NK-92 treated with Interleukin-12 subunit alpha and Interleukin-12 subunit beta, amount 100 ng/mL, for 24 hours (cell line): ENCODE measurements around the gene TMEM164.

Experiments
- DNase-seq: peaks from one replicate; lab custom pipeline; 2025; lab: John Stamatoyannopoulos, UW

TMEM164 gene

DNA sequence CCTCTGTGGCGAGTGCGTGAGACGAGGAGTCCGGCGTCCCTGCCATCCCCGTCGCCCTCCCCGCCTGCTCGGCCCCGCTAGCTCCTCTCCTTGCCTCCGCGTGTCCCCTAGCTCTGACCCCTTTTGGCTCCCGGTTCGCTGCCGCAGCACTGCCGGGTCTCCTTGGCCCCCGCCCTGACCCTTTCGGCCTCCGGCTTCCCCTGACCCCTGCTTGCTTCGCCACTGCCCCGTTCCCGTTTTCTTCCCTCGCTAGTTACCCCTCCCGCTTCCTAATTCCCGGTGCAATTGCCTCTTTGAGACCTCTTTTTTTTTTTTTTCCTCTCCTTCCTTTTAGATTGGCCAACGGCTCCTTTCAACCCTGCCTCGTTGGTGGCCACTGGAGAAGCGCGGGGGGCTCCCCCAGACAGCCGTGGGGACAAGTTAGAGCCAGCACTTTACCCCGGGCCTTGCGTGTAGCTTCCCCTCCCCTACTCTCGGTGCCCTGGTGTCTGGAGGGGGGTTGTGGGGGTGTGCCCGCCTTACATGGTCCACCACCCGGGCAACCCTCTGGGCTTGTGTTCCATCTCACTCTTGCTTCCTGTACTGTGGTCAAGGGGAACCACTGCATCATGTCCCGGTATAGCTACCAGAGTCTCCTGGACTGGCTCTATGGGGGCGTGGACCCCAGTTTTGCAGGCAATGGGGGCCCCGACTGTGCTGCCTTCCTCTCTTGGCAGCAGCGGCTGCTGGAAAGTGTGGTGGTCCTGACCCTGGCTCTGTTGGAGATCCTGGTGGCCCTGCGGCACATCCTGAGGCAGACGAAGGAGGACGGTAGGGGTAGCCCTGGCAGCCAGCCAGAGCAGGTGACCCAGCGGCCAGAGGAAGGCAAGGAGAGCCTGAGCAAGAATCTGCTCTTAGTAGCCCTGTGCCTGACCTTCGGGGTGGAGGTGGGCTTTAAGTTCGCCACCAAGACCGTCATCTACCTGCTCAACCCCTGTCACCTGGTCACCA lies 548 bp downstream of the TMEM164 start:
- peak; percentile 3 for DNase-seq

DNA sequence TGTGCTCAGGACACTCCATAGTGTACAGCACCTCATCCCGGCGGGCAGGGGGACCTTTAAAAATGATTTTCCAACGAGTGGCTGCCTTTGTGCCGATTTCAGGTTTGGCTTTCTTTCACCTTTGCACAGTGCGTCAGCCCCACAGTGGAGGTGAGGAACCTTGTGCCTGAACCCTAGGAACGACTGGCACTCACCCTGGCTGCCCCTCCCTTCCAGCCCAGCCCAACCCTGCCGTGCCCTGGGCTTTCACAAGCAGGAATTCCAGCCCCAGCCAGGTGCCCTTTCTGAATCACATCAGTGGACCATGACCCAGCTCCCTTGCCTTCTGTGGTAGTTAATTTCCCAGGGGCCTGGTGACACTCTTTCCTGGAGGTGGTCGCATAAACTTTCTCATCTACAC lies 1.3 kb downstream of the TMEM164 start:
- no peak for DNase-seq

DNA sequence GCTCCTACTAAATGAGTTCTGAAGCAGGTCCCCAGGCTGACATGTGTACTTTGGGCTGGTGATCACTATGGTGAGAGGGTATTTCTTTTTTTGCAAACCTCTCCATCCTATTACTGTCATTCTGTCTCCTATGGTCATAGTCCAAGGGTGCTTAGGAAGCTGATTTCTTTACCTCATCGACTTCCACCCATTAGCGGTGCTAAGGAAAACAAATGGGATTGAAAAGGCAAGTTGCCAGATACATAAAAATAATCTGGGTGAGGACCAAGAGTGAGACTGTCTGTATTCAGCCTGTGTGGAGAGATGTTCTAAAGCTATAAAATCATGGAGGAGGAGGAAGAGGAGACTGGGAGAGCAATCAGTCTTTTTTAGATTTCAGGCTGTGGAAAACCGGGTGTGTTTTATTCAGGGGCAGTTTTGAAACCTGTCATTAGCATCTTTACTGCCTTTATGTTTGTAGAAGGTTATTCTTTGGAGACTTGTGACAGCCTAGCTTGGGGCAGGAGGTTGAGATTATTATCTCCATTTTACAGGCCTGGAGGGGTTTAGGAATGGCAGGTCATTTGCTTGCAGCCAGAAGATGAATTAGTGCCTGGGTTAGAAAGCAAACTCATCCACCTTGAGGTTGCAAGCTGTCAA lies 1.9 kb downstream of the TMEM164 start:
- no peak for DNase-seq

DNA sequence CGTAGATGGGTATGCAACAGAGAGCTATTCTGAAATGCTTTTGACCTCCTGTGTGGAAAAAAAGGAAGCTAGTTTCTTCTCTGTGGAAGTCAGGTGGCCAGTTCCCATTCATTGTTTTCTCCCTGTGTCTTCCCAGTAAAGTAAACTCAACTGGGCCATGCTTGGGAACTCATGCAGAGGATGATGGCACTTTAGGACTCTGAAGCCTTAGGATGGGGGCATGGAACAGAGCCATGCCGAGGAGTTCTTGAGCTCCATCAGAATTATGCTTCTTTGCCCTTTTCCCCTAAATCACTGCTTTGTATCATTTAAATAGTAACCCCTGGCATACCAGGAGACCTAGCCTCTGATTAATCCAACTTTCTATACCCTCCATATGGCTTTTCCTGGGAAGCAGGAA lies 3.2 kb downstream of the TMEM164 start:
- no peak for DNase-seq

DNA sequence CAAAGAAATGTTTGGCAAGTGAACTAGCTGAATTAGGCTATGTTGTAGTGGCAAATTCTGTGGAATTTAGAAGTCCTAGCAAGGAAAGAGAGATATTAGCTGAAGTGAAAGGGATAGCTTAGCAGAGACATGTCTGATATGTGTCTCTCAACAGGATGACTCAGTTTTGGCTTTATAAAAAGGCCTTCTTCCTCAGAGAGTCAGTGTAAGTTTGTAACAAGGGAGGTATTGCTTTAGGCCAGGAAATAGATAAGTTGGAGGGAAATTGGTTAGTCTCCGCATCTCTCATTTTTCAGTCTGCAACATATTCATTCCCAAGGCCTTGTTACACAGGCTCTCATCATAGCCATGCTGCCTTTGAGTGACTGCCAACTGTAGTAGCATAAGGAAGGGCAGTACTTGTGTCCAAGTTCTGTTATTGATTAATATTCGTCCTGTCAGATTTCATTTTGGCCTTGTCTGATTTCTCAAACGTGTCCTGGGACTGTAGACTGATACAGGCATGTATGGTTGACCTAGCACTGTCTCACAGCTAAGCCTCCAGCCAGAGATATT lies 4.0 kb downstream of the TMEM164 start:
- DNase-seq, result no peak

DNA sequence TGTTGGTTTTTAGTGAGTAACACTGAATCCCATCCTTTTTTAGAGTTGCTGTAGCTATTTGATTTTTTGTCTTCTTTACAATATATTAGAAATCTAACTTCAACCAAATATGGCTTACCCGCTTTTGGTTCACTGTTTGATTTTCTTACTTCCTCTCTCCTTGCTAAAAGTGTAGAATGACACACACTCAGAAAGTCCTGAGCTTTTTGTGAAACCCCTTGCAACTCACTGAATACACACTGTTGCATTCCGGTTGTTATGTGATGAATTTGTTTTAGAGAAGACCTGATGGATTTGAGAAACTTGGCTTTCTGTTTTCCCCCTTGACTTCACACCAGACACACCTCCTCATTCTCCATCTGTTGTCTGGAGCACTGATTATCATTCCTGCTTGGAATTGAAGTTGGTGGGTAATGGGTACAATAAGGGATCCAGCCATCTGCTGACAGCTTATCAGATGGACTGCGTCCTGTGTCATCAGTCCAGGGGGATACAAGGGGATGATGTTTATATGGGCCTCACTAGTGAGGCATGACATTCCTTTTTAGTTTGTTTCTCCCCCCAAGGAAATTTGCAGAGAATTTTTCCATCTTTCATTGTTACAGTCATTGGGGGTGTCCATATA lies 5.2 kb downstream of the TMEM164 start:
- DNase-seq, result no peak

DNA sequence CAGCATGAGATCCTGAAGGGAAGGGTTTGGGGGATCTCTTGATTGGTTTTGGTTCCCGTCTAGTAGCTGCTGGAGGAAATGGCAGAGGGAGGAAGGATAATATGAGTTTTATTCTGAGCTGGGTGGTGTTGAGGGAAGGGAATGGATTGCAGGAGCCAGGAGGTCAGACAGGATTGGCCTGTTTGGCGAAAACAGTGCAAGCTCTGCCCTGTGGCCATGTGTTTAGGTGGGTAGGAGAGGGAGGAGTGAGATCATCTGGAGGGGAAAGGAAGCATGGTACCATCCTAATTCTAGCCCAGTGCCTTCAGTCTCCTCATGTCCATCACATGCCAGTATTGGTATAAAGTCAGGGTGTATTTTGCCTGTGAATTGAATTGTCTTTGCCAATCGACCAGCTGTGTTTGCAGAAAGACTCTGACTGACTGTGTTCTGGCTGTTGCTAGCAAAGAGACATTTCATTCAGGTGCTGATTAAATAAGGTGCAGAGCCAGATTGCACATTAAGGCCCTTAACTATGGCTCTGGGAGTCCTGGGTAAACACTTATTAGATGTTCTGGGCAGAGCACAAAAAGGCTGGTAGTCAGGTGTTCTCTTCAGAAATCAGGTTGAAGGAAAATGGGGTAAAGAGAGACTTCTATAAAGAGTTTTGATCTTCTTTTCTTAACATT lies 10.0 kb downstream of the TMEM164 start:
- no peak for DNase-seq

DNA sequence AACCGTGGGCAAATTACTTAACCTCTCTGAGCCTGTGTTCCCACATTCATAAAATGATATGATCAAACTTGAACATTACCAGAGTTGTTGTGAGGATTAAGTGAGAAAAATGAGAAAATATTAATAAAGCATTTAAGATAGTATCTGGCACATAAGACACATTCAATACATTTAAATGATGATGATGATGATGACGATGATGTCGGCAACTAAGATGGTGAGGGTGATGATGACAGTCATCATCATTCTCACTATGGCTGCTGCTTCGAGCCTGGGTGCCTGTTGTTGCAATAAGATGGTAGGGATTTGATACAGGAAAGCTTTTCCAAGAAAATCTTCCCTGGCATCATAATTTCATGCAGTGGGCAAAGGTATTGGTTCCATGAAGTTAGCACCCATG lies 11.1 kb downstream of the TMEM164 start:
- no peak for DNase-seq

DNA sequence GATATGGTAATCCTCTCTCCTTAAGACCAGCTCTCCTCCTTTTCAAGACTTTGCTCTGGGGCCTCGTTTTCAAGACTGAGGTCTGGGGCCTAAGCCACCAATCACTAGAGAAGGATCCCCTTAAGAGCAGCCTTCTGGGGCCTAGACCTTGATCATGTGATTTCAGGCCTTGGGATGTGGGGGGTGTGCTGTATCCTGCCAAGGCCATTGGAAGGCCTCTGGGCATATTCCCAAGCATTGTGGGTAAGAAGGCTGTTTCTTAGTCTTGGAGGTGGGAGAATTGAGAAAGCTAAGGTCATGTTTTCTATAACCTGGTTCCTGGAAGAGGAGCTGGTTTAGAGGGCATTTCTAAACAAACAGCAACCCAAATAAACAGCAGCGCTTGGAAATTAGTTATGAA lies 12.1 kb downstream of the TMEM164 start:
- no peak for DNase-seq

DNA sequence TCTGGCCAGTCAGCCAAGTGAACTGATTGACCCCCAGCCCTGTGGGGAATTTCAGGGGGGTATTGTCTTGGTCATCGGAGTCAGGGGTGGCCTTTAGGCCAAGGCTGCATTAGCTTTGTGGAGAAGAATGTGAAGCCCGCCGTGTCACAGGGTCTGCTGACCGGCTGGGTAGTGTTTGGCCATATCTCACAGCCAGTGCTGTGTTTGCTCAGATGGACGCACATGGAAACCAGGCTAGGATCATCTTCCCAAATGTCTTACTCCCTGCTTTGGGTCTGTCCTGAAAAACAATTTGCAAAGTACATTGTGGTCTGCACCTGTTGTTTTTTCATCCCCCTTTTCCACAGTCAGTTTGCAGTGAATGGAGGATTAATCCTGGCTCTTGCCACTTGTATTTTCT lies 13.0 kb downstream of the TMEM164 start:
- DNase-seq, result no peak

DNA sequence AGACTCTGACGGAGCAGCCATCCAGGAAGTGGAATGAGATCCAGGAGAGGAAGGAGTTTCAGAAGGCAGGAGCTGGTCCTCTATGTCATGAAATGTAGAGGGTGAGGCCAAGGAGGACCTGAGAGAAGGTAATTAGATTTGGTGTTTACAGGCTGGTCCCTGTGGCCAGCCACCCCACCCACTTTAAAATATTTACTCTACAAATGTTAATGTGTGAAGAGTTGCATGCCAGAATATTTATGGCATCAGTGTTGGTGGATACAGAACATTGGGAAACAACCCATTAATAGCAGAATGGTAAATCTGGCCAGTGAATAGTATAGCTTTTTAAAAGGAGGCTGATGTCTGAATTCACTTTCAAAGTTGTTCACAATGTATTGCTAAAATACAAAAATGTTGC lies 17.6 kb downstream of the TMEM164 start:
- no peak for DNase-seq

DNA sequence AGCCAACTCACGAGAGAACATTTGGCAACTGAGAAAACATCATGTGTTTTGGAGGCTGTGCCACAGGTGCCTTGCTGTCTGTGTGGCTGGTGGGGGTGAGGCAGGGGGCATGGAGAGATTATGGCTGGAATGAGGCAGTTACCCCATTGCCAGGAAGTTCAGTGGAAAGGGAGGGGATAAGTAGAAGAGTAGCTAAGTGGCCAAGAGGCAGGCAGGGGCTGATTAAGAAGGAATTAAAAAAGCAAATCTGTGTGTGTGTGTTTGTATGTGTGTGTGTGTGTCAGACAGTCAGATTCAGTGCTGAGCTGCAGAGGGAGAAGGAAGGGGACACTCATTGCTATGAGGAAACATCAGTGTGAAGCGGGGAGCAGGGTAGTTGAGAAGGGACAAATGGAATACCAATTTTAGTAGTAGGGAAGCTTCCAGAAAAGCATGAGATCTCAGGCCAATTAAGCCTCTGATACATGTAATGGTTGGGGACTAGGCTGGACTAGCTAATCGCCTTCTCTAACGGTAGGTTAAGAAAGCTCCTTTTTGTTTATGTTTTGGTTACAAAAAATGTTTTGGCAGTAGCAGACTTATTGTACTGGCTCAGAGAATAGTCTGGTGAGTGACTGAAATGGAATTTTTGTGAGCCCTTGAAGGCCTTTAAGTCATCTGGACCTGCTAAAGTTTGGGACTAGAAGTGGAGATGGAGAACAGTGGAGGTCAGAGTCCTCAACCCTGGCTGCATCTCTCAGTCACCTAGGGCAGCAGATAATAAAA lies 18.5 kb downstream of the TMEM164 start:
- DNase-seq, result no peak

DNA sequence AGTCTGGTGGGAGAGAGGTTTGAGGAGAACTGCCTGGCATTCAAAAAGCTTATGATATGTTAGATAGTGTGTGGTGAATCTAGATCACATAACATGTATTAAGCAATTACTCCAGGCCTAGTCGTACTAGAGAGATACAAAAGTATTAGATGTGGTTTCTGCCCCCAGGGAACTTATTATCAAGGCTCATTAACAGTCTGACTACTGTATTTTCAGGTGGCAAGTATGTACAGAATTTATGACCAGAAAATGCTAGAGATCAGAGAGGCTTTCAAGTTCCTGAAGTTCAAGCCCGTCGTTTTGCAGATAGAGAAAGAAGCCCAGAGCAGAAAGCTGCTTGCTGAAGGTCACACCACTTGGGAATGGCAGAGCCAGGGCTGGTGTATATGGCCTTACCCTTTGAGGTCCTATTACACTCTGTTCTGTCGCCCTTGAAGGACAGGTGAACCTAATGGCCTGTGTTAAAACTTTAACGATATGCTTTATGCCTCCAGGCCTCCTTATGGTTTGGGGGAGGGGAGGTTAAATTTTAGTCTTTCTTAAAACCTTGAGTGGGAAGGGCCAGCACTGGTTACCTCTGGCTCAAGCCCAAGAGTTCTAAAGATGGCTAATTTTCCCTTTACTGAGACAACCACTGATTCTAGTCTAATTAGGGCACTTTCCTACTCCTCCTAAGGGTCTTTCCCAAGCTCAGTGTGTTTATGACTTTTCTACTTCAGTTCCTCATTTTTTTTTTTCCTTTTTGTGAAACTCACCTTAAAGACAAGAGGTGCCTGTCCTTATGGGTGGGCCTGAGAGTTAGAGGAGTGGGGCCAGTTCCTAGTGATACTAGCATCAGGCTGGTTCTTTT lies 19.9 kb downstream of the TMEM164 start:
- DNase-seq, result no peak

DNA sequence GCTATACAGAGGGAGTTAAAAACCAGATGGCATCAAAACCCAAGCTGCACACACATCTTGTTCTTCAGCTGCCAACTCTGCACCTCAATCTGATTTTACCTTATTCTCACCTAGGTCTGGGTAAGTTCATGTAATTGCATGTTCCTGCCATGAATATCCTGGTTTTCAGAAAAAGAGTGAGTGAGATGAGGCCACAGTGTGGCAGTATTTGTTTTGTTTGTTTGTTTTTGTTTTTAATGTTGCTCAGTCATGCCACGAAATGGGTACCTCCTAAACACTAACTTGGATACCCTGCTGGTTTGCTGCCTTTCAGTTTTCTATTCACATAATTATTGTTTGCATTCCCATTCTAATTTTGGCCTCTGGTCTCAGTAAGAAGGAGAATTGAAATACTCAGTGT lies 22.5 kb downstream of the TMEM164 start:
- no peak for DNase-seq

DNA sequence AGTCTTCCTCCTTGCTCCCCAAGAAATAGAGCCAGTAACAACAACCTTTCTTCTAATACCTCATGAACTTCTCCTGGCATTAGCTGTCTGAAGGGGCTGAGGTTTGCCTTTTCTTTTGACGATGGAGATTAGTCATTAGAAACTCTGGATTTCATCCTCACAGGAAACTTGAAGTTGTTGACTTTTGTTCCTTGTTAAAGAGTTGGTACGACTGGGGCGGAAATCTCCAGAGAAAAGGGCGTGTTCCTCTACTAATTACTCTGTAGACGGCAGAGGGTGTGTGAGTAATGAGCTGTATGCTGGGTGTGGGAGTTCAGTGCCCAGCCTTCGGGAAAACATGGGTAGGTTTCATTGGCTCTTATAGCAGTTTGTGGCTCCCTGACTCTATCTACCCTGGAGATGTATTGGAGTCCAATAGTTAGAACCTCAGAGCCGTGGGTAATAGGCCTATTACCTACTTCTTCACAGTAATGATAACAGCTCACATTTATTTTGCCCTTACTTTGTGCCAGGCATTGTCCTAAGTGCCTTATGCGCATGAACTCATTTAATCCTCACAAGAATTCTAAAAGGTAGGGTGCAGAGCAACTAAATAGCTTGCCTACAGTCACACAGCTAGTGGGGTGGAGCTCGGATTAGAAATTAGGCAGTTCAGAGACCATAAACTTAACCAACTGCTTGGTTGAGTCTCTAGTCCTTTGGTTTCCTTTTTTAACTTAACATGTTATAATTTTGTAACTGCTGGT lies 23.4 kb downstream of the TMEM164 start:
- no peak for DNase-seq

DNA sequence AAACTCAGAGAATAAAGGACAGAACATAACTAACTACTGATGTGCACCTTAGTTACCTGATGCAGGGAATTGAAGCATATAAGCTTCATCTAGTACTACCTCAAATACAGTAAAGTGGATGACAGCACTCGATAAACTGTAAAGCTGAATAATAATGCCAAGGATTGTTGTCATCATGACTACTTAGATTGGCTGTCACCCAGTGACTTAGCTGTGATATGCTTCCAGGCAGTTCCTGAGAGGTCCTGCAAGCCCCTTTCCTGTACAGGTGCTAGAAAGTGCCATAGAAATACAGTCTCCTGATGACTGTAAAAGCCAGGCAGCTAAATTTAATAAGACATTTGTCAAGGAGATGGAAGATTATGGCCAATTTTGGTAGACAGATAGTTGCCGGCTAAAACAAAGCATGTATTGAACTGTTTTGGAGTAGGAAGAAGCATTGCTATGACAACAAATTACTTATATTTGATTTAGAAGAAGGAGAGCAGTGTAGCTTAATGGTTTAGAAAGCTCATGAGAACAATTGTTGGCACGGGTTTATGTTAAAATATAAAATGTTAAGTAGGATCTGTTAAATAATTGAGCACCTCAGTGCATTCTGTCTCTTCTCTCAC lies 29.7 kb downstream of the TMEM164 start:
- DNase-seq, result no peak

DNA sequence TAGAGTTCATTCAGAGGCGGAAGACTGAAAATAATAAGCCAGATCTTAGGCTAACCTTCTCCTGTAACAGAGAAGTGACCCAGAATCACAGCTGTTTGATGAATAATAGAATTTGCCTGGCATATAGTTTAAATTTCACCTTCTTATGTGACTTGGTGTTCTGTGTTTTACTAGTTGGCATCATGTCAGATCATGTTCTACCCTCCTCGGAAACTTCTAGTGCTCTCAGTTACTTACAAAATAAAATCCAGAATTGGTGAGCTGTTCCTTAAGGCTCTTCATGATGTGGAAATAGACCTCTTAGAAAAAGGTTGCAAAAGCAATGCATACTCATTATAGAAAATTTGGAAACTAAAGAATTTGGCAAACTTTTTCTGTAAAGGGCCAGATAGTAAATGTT lies 31.1 kb downstream of the TMEM164 start:
- no peak for DNase-seq

DNA sequence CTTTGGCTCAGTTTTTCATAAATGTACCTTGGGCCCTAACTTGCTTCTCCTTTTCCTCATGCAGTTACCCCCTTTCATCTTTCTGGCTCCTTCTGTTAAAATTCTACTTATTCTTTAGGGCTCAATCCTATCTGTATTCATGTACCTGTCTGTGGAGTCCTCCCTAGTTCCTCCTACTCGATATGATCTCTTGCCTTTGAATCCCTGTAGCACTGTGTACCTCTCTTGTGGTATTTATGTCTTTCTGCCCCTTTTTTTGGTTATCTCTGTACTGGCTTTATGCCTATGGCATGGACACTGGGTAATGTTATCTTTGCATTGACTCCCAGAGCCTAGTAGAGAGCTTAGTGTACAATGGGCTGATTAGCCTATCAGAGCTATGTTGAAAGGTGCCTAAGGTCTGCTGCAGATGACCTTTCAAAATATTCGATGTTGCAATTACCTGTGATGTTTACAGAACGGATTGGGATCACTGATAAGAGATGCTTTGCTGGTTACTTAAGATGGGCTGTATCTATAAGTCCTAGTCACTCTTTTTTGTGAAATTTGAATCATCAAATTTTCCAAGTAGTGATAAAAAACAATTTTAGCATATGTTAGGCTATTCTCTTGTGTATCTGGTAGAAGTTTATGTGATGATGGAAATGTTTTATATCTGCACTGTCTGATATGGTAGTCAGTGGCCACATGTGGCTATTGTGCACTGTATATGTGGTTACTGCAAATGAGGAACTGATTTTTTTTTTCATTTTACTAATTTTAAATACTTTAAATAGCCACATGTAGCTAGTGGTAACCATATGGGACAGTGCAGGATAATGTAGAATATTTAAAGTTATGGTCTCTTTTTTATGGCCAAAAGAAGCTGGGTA lies 33.5 kb downstream of the TMEM164 start:
- no peak for DNase-seq
